HTR-8/SVneo (cell line): ENCODE measurements around the gene DRC1.
A peak's percentile ranks its signal among the peaks of the same experiment; 100 is the strongest.

ENCODE experiments used
- DNase-seq: peaks from one replicate; pipeline ENCODE4 v3.0.0; 2011; ENCODE audit warnings: low spot score, mixed read lengths; ENCODE audit not compliant: insufficient read length
- FAIRE-seq: peaks from 2 replicates; lab custom pipeline; 2011; peaks lifted over from hg19 to GRCh38; lab: Jason Lieb, UNC

Gene DRC1

DNA sequence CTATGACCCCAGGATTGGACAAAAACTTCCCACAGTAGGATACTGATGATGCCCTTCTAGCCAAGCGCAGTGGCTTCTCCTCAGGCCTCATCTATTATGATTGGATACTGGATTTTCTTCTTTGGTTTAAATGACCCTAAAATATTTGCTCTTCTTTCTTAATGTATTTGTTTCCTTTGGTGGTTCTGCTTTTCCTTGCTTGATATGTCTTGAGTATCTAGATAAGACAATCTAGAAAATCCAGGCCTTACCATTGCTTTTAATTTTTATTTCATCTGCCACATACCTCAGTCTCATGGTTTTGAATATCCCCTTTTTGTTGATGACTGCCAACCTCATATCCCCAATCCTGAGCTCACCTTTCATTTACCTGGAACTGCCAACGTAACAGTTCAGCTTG is 40.6 kb downstream of the DRC1 start:
- no peak for FAIRE-seq

DNA sequence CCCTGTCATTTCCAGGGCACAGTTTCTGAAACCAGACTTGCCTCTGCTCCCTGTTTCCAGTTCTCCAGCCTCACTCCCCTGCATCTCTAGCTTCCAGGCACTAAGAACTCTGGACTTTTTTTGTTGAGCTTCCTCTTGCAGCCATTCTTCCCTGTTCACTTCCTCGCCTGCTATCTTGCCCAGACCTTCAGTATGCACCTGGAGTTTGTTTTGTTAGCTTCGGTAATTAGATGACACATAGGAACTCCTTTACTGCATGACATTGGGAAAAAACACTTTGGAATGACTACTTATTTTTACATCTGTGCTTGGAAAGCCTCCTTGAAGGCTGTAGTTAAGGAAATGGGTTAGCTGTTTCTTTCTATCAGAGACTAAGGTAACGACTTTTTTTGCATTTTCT is 41.0 kb downstream of the DRC1 start:
- FAIRE-seq = no peak
- no peak for DNase-seq

More for the DNA sequence above, 40.6 kb downstream of the DRC1 start:
- DNase-seq = no peak

DNA sequence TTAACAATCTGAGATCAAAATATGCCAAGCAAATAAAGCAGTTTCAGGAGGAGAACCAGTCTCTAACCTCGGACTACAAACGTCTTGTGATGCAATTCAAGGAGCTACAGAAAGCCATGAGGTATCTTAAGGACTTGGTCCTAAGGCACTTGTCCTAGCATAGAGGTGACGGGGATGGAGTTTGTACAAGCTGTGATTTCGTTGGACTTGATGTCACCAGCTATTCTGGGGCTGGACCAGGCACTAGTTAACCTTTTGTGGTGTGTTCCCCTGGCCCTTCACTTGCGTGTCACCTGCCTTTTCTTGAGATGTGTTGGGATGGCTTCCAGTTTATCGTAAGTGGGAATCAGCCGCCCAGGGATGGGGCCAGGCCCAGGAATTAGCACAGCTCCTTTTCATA is 42.5 kb downstream of the DRC1 start:
- FAIRE-seq (no peak), DNase-seq (no peak)

- no peak for FAIRE-seq
- no peak for DNase-seq
Observed at GRCh38 chr2:26448651-26449050, 46.9 kb downstream of the DRC1 start.

DNA sequence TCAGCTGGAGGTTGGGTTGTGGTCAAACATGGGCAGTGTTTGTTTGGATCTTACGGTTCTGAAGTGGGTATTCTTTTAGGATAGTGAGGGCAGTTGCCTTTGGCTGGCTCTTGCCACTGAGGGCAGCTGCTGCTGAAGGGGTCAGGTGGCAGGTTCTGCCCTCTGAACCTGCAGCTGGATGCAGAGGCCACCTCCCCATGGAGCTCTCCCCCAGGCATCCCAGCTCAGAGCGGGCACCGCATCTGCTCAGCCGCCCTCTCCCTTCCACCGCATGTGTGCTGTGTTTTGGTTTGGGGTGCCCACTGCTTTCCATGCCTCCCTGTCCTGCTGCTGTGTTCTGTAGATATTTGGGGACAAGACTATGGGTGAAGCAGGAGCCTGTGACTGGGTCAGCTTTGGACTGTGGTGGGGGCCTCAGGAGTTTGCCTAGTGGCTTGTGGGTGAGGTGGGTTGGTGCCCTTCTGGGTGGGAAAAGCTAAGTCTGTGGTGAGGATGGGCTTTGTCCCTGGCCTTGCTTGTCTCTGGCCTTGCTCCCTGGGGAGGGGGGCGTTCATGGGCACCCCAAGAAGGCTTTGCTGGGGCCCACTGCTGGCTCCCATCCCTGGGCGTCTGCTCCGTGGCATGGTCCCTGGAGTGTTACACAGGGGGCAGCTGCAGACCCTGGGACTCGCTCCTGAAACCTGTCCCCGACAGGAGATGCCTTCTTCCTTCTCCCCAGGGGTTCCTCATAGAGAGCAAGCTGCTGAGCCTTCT is 47.7 kb downstream of the DRC1 start:
- DNase-seq = no peak
- FAIRE-seq = no peak

DNA sequence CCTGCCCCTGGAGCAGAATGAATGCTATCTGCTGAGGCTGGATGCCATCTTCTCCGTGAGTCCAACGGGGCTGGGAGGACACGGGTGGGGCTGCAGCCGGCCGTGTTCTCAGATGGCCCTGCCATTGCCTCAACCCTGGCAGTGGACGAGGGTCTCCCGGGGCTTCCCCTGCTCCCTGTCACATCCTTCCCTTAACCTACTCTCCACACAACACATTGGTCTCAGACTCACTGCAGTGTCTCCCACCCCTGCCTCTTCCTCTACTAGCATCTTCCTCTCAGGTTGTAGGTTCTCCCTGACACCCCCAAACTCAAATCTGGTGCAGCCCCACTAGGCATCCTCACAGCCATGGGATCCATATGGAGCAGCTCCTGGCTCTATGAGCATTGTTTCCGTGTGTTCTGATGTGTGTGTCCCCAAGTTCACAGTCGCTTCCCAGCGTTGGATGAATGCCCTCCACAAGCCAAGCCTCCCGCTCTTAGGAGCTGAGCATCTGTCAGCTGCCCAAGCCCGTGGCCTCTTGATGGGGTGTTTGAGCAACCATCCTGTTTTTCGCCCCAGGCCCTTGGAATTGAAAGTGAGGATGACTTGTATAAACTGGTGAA is 48.4 kb downstream of the DRC1 start:
- no peak for DNase-seq
- no peak for FAIRE-seq

GRCh38 chr2:26451700-26452099 is 50.0 kb downstream of the DRC1 start:
- FAIRE-seq = no peak
- DNase-seq = no peak

GRCh38 chr2:26453421-26454329 is 52.0 kb downstream of the DRC1 start:
- DNase-seq (no peak), FAIRE-seq (no peak)

- FAIRE-seq = no peak
- DNase-seq = no peak
Observed at GRCh38 chr2:26454561-26455001, 52.9 kb downstream of the DRC1 start.

GRCh38 chr2:26455037-26455669 is 53.4 kb downstream of the DRC1 start:
- no peak for DNase-seq
- FAIRE-seq = no peak

GRCh38 chr2:26455670-26456439 is 54.1 kb downstream of the DRC1 start:
- FAIRE-seq = peak; percentile 66

DNA sequence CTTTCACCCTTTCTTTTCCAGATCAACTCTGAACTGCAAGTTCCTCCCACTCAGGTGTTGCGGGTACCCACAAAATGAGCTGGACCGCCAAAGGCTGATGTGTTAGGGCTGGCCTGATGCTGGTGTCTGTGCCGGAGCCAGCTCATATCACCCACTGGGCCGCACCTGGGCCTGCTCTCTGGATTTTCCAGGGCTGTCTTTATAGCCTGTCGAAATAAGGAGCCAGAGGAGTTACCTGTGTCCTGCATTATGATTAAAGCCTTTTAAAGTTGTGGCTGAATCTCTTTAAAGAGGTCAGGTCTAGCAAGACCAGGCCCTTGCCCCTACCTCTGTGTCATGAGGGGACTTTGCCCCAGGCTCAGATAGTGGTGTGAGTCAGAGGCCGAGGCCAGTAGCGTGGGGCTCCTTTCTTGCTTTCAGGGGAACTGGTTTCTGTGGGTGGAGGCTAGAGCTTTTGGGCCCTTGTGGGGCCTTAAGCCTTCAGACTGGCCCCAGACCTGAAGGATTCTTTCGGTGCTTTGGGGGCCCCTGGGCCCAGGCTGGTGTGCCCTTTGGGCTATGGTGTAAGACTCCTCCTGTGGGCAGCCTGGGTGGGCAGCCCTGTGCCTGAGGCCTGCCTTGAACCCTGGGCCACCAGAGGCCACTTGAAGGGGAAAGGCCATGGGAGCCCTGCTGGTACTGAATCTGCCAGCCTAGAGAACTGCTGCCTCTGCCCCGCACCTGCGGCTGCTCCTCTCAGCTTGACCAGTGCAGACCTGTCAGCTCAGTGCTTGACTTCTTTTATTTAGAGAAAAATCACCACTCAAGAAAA is 54.9 kb downstream of the DRC1 start:
- FAIRE-seq (no peak), DNase-seq (no peak)

More at GRCh38 chr2:26455670-26456439, 54.1 kb downstream of the DRC1 start:
- DNase-seq = no peak

GRCh38 chr2:26457251-26457666 is 55.5 kb downstream of the DRC1 start:
- FAIRE-seq (no peak), DNase-seq (no peak)

DNA sequence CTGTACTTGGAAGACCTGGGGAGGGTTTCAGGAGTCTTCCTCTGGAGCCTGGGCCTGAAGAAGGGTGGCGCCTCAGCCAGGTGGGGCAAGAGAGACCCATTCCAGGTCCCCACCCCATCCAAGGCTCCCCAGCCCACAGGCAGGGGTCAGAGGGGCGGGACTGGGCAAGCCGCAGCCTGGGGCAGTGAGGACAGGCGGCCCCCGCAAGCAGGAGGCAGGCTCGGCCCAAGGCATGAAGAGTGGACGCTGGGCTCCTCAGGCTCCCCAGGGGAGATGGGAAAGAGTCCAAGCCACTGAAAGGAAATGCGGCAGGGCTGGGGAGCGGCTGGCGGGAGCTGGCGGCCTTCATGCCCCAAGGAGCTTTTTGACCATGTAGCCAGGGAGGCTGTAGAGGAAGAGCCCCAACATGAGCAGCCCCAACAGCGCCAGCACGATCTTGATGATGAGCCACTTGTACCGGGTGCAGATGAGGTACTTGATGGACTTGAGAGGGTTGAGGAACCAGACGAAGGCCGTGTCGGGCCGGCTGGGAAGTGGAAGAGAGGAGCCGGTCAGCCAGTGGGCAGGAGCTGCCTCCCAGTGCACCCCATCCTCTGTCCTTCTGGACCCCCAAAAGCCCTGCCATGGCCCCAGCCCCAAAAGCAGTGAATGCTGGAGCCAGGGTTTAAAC is 56.1 kb downstream of the DRC1 start:
- DNase-seq (no peak), FAIRE-seq (no peak)

GRCh38 chr2:26458365-26459042 is 56.8 kb downstream of the DRC1 start:
- no peak for DNase-seq
- FAIRE-seq = no peak

GRCh38 chr2:26459991-26460612 is 58.4 kb downstream of the DRC1 start:
- DNase-seq = no peak

DNA sequence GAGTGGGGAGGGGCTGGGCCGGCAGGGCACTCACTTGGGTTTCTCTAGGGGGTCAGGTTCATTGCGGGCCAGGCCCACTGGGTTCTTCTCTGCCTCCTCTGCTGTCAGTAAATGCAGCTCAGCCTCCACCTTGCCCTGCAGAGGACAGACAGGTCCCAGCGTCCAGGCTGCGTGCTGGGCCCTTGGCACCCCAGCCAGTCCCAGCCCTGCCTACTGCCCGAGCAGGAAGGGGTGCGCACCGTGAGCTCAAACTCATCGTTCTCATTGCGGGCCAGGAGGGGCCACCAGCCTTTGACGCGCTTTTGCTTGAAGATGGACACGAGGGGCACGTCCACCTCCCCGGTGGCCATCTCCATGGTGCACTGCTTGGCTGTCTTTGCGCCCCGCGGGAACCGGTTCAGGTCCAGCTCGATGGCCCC is 58.9 kb downstream of the DRC1 start:
- no peak for FAIRE-seq
- DNase-seq = no peak

More at GRCh38 chr2:26459991-26460612, 58.4 kb downstream of the DRC1 start:
- no peak for FAIRE-seq
